Gastrocnemius medialis (tissue), 4 donors: Measurements from ENCODE around the gene FOXO6. TPM values are rescaled to one million over a fixed set of nuclear protein-coding genes. Genes with fewer than 3 reads are reported as not detected.

Experiments used
- ATAC-seq, 2 donors: fragments of 150-250 bp; one replicate each; pipeline ENCODE4 v1.9.1; 2016
- DNase-seq, 2 donors: peaks; one replicate each; pipeline ENCODE4 v3.0.0-alpha.2; 2019
- H3K27ac ChIP-seq, 4 donors: fragments of 200-600 bp; sonication (generic); 1 replicate in 1 of 4; 2 replicates in 3 of 4; pipeline ENCODE4 v1.5.1; 2016 to 2018; ENCODE audit warnings: mild to moderate bottlenecking in 2 of 4, moderate library complexity in 1 of 4
- H3K27me3 ChIP-seq, 3 donors: fragments of 200-600 bp; sonication (generic) in 2 of 3; 1 replicate in 1 of 3; 2 replicates in 2 of 3; pipeline versions ENCODE4 v1.5.1 to v1.6.0; 2016 to 2019; ENCODE audit warnings: mild to moderate bottlenecking in 1 of 3, moderate library complexity in 1 of 3
- H3K36me3 ChIP-seq, 2 donors: fragments of 200-600 bp; sonication (generic) in 1 of 2; one replicate each; pipeline ENCODE4 v1.5.1; 2017 to 2018
- H3K4me1 ChIP-seq, 2 donors: fragments of 200-600 bp; sonication (generic) in 1 of 2; one replicate each; pipeline ENCODE4 v1.5.1; 2016 to 2017; ENCODE audit warnings: mild to moderate bottlenecking in 2 of 2
- H3K4me3 ChIP-seq, 4 donors: fragments of 200-600 bp; sonication (generic) in 3 of 4; 1 replicate in 1 of 4; 2 replicates in 3 of 4; pipeline ENCODE4 v1.5.1; 2016 to 2019; ENCODE audit warnings: mild to moderate bottlenecking in 2 of 4
- H3K9me3 ChIP-seq, 3 donors: fragments of 200-600 bp; sonication (generic) in 2 of 3; 1 replicate in 1 of 3; 2 replicates in 2 of 3; pipeline ENCODE4 v1.5.1; 2016 to 2019
- CTCF ChIP-seq, 5 experiments: fragments of 450-650 bp in 3 of 5; fragments of 200-600 bp in 2 of 5; sonication (generic) in 2 of 5; IDR thresholded peaks in 4 of 5; conservative IDR thresholded peaks in 1 of 5; 1 replicate in 4 of 5; 2 replicates in 1 of 5; pipeline ENCODE4 v1.5.1; 2016 to 2019; ENCODE audit warnings: antibody characterized with exemption in 5 of 5, mild to moderate bottlenecking in 3 of 5, moderate library complexity in 3 of 5
- POLR2A ChIP-seq, 2 donors: fragments of 450-650 bp; IDR thresholded peaks; one replicate each; pipeline ENCODE4 v1.6.1; 2017; ENCODE audit warnings: antibody characterized with exemption in 2 of 2, mild to moderate bottlenecking in 2 of 2, moderate library complexity in 2 of 2
- in situ Hi-C, 4 donors: fragments of 200-750 bp; cut with MboI; loops; one replicate each; pipeline versions ENCODE4 v1.15.0 to v1.8.0; 2017; ENCODE audit warnings: low sequenced_read_pairs in 4 of 4
- intact Hi-C: fragments of 100-400 bp; cut with DNase I; formaldehyde crosslinking; loops from one replicate; pipeline ENCODE4 v1.15.1; 2023; ENCODE audit warnings: low total_unique reads
- total RNA-seq, 4 donors: library from RNA; depleted of rRNA; stranded (reverse); fragments of >200 nt; gene quantifications; one replicate each; pipeline versions ENCODE4 v1.1.0 to v1.2.3, GENCODE V29; 2016

Gene FOXO6
- total RNA-seq, 4 donors from 2014 or later, result 0.20 to 3.9 (median 0.94) TPM

GRCh38 chr1:41390573-41390972 is 29.3 kb downstream of the FOXO6 start:
- H3K4me3 ChIP-seq, result no peak overlapping the region
- intact Hi-C loops (no loop called here), in situ Hi-C loops (no loop called here)
- H3K27me3 ChIP-seq, result no peaks in the 10 kb centered on the region
- peaks cover 8 to 29% of the 10 kb centered on the region in 2 donors for H3K4me1 ChIP-seq
- DNase-seq (no peak), ATAC-seq (no peak)
- no peaks in the 10 kb centered on the region for H3K9me3 ChIP-seq
- no peaks in the 10 kb centered on the region for H3K36me3 ChIP-seq
- no peak for TF ChIP-seq CTCF (IDR thresholded peaks at IDR 0.05 in 4 of 5, conservative IDR thresholded peaks at IDR 0.05 in 1 of 5)
- no peak for TF ChIP-seq POLR2A (IDR thresholded peaks at IDR 0.05)
- H3K27ac ChIP-seq, result no peak overlapping the region

DNA sequence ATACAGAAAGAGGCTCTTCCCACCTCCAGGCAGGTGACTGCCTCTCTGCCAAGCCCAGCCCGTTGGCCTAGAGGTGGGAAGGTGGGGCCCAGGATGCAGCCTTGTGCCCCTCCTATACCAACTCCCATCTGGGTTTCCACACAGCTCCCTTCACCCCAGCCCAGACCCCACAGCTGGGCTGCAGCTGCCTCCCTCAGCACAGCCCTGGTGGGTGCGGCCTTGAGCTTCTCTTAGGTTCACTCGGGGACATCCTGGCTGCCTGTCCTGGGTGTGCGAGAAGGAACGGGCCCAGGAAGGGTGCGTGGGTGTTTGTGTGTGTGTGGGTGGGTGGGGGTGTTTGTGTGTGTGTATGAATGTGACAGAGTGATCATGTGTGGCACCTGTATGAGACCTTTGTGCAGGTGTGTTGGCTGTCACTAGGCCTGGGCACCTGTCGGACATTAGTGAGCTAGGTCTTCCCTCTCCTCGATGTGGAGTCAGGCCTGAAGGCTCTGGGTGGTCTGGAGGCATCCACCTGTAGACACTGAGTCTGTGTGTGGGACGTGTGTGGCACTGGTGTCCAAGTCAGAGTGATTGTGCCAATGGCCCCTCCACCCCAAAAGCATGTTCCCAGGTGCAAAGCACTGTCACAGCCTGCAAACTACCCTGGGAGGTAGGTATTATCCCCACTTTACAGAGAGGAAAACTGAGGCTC is 30.7 kb downstream of the FOXO6 start:
- no peaks in the 10 kb centered on the region for H3K36me3 ChIP-seq
- TF ChIP-seq CTCF (IDR thresholded peaks at IDR 0.05 in 4 of 5, conservative IDR thresholded peaks at IDR 0.05 in 1 of 5) (no peak), POLR2A (IDR thresholded peaks at IDR 0.05) (no peak)
- no peak overlapping the region for H3K4me3 ChIP-seq
- no peaks in the 10 kb centered on the region for H3K9me3 ChIP-seq
- no peaks in the 10 kb centered on the region for H3K27me3 ChIP-seq
- in situ Hi-C loops, result no loop called here
- peaks cover 18 to 39% of the 10 kb centered on the region in 2 donors for H3K4me1 ChIP-seq
- H3K27ac ChIP-seq, result no peak overlapping the region
- intact Hi-C loops, result no loop called here
- no peak for ATAC-seq
- no peak for DNase-seq

GRCh38 chr1:41392528-41392924 is 31.3 kb downstream of the FOXO6 start:
- Histone ChIP-seq H3K4me1 (peaks cover 19 to 39% of the 10 kb centered on the region in 2 donors), H3K36me3 (no peaks in the 10 kb centered on the region), H3K4me3 (no peak overlapping the region), H3K9me3 (no peaks in the 10 kb centered on the region), H3K27ac (no peak overlapping the region), H3K27me3 (no peaks in the 10 kb centered on the region)
- ATAC-seq (no peak), DNase-seq (no peak)
- in situ Hi-C loops, result no loop called here
- TF ChIP-seq POLR2A (IDR thresholded peaks at IDR 0.05) (no peak), CTCF (IDR thresholded peaks at IDR 0.05 in 4 of 5, conservative IDR thresholded peaks at IDR 0.05 in 1 of 5) (no peak)
- intact Hi-C loops, result no loop called here

DNA sequence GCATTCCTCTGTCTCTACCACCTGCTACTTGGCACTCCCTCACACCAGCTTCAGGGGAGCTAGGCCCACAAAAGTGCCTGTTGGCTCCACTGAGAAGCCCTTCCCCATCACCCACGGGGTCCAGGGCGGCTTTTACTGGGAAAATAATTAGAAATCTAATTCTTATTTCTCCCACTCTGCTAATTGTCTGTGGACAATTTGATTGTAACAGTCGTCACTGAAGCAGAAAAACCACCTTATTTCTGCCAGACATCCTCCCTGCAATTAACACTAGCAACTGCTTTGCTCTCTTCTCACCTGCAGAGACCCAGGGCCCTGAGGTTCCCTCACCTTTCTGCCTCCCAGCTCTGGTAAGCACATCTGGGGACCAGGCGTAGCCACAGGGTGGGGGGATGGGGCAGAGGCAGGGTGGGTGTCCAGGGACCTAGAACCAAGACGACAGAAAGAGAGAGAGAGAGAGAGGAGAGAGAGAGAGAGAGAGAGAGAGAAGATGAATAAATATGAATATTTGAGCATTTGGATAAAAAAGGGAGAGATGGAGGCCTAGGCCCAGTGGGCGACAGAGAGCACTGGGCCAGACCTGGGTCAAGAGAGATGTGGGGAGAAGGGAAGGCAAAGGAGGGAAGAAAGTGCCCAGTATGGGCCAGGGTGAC is 32.6 kb downstream of the FOXO6 start:
- intact Hi-C loops, result no loop called here
- DNase-seq (no peak), ATAC-seq (no peak)
- Histone ChIP-seq H3K27ac (no peak overlapping the region), H3K4me1 (peaks cover 26 to 38% of the 10 kb centered on the region in 2 donors), H3K9me3 (no peaks in the 10 kb centered on the region), H3K36me3 (no peaks in the 10 kb centered on the region), H3K27me3 (no peaks in the 10 kb centered on the region), H3K4me3 (no peak overlapping the region)
- TF ChIP-seq CTCF (IDR thresholded peaks at IDR 0.05 in 4 of 5, conservative IDR thresholded peaks at IDR 0.05 in 1 of 5), result no peak
- no peak for TF ChIP-seq POLR2A (IDR thresholded peaks at IDR 0.05)
- in situ Hi-C loops, result no loop called here
